ENCODE data around the gene UGT1A4.

GRCh38 chr2:233700028-233700635 lies 18.4 kb upstream of the UGT1A4 start:
- TF ChIP-seq, protein P1, sequence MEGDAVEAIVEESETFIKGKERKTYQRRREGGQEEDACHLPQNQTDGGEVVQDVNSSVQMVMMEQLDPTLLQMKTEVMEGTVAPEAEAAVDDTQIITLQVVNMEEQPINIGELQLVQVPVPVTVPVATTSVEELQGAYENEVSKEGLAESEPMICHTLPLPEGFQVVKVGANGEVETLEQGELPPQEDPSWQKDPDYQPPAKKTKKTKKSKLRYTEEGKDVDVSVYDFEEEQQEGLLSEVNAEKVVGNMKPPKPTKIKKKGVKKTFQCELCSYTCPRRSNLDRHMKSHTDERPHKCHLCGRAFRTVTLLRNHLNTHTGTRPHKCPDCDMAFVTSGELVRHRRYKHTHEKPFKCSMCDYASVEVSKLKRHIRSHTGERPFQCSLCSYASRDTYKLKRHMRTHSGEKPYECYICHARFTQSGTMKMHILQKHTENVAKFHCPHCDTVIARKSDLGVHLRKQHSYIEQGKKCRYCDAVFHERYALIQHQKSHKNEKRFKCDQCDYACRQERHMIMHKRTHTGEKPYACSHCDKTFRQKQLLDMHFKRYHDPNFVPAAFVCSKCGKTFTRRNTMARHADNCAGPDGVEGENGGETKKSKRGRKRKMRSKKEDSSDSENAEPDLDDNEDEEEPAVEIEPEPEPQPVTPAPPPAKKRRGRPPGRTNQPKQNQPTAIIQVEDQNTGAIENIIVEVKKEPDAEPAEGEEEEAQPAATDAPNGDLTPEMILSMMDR (IDR thresholded peaks at IDR 0.05), result no peak
- TF ChIP-seq POLR2A (IDR thresholded peaks at IDR 0.05), result peak in 1 of 2 donors; percentile 40

Data from thyroid gland (tissue), 4 donors.